Lower lobe of right lung (tissue), 2 donors: ENCODE results near the gene CD247. TPM values are rescaled to one million over a fixed set of nuclear protein-coding genes. Genes with fewer than 3 reads are reported as not detected.

ENCODE experiments used
- ATAC-seq, 2 donors: fragments of 200-7000 bp; cut with Tn5 transposase; one replicate each; pipeline ENCODE4 v1.9.1; 2020 to 2022; ENCODE audit warnings: mild to moderate bottlenecking in 2 of 2, moderate library complexity in 2 of 2
- DNase-seq: peaks from one replicate; pipeline ENCODE4 v3.0.0-alpha.2; 2020
- H3K27ac ChIP-seq: fragments of 200-600 bp; one replicate; pipeline ENCODE4 v1.8.0; 2022
- H3K27me3 ChIP-seq: fragments of 200-600 bp; one replicate; pipeline ENCODE4 v1.8.0; 2022; ENCODE audit warnings: low read depth
- H3K36me3 ChIP-seq: fragments of 200-600 bp; one replicate; pipeline ENCODE4 v1.8.0; 2022; ENCODE audit warnings: mild to moderate bottlenecking
- H3K4me1 ChIP-seq: fragments of 200-600 bp; one replicate; pipeline ENCODE4 v1.8.0; 2022
- H3K4me3 ChIP-seq: fragments of 200-600 bp; one replicate; pipeline ENCODE4 v1.8.0; 2022; ENCODE audit warnings: mild to moderate bottlenecking
- H3K9me3 ChIP-seq: fragments of 200-600 bp; one replicate; pipeline ENCODE4 v1.8.0; 2022
- CTCF ChIP-seq: fragments of 200-600 bp; IDR thresholded peaks from one replicate; pipeline ENCODE4 v1.8.0; 2022; ENCODE audit warnings: antibody characterized with exemption, mild to moderate bottlenecking
- intact Hi-C: fragments of 100-400 bp; cut with DNase I; formaldehyde crosslinking; loops from one replicate; pipeline ENCODE4 v1.11.0; 2022
- total RNA-seq: library from RNA; stranded (reverse); fragmentation: NEBNext Ultra II Directional; extraction: Animal tissue kit (Norgen Biotek cat#: 25700); gene quantifications from one replicate; pipeline ENCODE4 v1.2.1, GENCODE V29; 2021
- donor health status: DM: no; HTN: yes; CAD: no; lungs with severe emphysema.

Gene CD247
- total RNA-seq, 1 donor from 2014 or later, result 8.7 TPM

GRCh38 chr1:167467752-167468151 lies 50.6 kb downstream of the CD247 start:
- ATAC-seq, result no peak
- no peak overlapping the region for H3K4me3 ChIP-seq
- H3K36me3 ChIP-seq, result no peaks in the 10 kb centered on the region
- H3K27me3 ChIP-seq, result no peaks in the 10 kb centered on the region
- DNase-seq, result no peak
- intact Hi-C loops, result no loop called here
- no peak for TF ChIP-seq CTCF
- no peaks in the 10 kb centered on the region for H3K9me3 ChIP-seq
- H3K27ac ChIP-seq, result no peak overlapping the region
- no peaks in the 10 kb centered on the region for H3K4me1 ChIP-seq

DNA sequence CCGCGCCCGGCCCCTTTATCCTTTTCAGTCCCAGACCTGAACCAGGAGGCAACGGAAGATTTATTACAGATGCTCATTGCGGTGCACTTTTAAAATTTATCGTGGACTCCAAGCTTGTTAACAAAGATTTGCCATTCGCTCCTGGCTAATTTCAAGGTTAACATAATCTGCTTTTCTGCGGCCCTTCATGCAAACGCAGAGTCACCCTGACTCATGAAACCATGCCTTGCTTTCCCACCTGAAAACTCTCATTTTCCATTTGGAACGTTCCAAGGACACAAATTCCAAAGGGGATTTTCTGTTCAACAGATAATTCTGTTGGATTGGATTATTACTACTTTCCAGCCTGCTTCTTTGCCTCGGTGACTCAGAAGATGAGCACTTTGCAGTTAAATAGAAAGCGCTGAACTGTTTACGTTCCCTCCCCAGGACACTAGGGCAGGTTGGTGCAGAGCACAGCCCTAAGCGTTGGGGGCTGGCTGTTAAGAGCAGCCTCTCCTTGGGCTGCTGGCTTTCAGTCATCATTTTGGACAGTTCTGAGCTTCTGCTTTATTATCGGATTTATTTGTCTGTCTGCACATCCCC lies 51.1 kb downstream of the CD247 start:
- Histone ChIP-seq H3K27ac (no peak overlapping the region), H3K9me3 (no peaks in the 10 kb centered on the region), H3K4me1 (no peaks in the 10 kb centered on the region), H3K27me3 (no peaks in the 10 kb centered on the region), H3K4me3 (no peak overlapping the region), H3K36me3 (no peaks in the 10 kb centered on the region)
- no peak for ATAC-seq
- TF ChIP-seq CTCF, result no peak
- no peak for DNase-seq
- intact Hi-C loops, result no loop called here

GRCh38 chr1:167465743-167466142 lies 52.6 kb downstream of the CD247 start:
- Histone ChIP-seq H3K9me3 (no peaks in the 10 kb centered on the region), H3K4me3 (no peak overlapping the region), H3K4me1 (no peaks in the 10 kb centered on the region), H3K27me3 (no peaks in the 10 kb centered on the region), H3K27ac (no peak overlapping the region), H3K36me3 (no peaks in the 10 kb centered on the region)
- intact Hi-C loops, result no loop called here
- no peak for TF ChIP-seq CTCF
- ATAC-seq (no peak), DNase-seq (no peak)

GRCh38 chr1:167465018-167465417 lies 53.3 kb downstream of the CD247 start:
- Histone ChIP-seq H3K9me3 (no peaks in the 10 kb centered on the region), H3K27me3 (no peaks in the 10 kb centered on the region), H3K27ac (no peak overlapping the region), H3K4me3 (no peak overlapping the region), H3K4me1 (no peaks in the 10 kb centered on the region), H3K36me3 (no peaks in the 10 kb centered on the region)
- ATAC-seq (no peak), DNase-seq (no peak)
- intact Hi-C loops, result no loop called here
- no peak for TF ChIP-seq CTCF

DNA sequence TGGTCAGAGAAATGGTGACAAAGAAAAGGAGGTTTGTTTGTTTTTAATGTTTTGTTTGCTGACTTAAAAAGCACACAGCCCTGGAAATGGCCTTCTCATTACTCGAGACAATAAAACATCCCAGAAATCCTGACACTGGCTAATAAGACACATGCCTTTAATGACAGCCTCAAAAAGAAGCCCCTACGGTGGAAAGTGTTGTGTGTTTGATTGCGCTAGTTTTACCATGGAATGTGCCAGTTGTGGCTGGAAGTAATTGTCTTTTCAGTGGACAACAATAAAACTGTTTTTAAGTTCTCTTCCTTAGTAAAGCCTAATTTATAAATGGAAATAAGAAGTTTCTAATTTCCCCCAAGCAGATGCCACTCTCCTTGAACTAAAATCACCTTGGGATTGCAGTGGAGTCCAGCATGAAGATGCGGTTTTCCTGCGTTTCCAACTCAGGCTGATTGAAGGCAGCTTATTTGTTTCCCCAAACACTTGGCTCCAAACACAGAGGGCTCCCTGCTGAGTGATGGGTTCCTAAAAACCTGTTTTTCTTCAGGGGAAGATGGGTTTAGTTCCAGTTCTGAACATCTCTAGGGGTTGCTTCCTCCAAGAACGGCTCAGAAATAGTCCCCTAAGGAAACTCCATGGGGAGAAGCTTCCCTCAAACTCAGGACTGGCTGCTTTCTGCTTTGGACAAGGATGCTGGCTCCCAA lies 54.3 kb downstream of the CD247 start:
- no peak for ATAC-seq
- Histone ChIP-seq H3K4me1 (no peaks in the 10 kb centered on the region), H3K9me3 (no peaks in the 10 kb centered on the region), H3K36me3 (no peaks in the 10 kb centered on the region), H3K27ac (no peak overlapping the region), H3K27me3 (no peaks in the 10 kb centered on the region), H3K4me3 (no peak overlapping the region)
- DNase-seq, result no peak
- no peak for TF ChIP-seq CTCF
- intact Hi-C loops, result no loop called here
